Hair follicle dermal papilla cell (primary cell): Measurements from ENCODE around the gene MAGEC3. TPM values are rescaled to one million over a fixed set of nuclear protein-coding genes. Genes with fewer than 3 reads are reported as not detected.

Experiments
- total RNA-seq: library from RNA; depleted of rRNA; stranded (reverse); fragments of >200 nt; gene quantifications from 2 replicates; pipeline ENCODE4 v1.2.3, GENCODE V29; 2012

MAGEC3 gene, protein sequence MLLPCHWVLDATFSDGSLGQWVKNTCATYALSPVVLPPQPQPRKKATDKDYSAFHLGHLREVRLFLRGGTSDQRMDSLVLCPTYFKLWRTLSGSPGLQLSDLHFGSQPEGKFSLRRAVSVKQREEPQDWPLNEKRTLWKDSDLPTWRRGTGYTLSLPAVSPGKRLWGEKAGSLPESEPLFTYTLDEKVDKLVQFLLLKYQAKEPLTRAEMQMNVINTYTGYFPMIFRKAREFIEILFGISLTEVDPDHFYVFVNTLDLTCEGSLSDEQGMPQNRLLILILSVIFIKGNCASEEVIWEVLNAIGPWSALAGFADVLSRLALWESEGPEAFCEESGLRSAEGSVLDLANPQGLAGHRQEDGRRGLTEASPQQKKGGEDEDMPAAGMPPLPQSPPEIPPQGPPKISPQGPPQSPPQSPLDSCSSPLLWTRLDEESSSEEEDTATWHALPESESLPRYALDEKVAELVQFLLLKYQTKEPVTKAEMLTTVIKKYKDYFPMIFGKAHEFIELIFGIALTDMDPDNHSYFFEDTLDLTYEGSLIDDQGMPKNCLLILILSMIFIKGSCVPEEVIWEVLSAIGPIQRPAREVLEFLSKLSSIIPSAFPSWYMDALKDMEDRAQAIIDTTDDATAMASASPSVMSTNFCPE
- not detected in 2 replicates for total RNA-seq

DNA sequence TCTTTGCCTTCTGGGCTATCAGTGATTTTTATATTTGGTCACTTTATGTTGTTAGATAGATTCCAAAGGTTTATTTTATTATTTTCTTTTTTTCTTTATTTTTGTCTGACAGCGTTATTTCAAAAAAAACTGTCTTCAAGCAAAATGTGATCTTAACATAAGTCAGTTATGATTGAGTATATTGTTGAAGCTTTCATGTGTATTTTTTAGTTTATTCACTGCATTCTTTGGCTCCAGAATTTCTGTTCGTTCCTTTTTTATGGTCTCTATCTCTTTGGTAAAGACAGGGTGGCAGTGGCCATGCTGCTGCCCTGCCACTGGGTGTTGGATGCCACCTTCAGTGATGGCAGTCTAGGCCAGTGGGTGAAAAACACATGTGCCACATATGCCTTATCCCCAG is at the start of gene MAGEC3:
MAGEC3 (plus strand) TSS at position 301 of the 400 bp plus-strand sequence; CDS start at position 301, 0 bp downstream.

DNA sequence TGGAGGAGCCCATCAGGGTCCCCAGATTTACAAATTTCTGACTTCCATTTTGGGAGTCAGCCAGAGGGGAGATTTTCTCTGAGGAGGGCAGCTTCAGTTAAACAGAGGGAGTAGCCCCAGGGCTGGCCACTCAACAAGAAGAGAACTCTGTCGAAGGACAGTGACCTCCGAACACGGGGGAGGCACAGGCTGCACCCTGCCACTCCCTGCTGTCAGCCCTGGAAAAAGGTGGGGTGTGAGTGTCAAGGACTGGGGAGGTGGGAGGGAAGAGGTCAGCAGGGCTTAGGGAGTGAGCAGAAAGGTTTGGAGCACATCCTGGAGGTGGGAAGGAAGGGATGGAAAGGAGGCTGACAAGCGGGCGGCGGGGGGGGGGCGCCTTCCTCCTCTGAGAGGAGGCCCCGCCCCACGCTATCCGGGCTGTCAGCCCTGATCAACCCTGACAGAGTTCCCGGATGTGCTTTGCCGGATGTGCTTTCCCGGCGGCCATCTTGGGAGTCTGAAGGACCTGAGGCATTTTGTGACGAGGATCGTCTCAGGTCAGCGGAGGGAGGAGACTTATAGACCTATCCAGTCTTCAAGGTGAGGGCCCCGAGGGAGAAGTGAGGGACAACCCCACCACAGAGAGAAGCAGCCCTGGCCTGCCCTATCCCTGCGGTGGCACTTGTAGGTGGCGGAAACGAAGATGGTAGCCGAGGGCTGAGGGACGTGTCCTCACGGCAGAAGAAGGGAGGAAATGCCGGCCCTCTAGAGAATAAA is 65.5 kb downstream of the MAGEC3 start, which contains the start of gene MAGEC1:
MAGEC1 (plus strand) TSS at position 495 of the 756 bp plus-strand sequence. CDS start 1,179 bp downstream, outside the sequence.

Other genes starting within 250 kb of the MAGEC3 start
- gene SPANXA2, start 248.6 kb upstream of the MAGEC3 start, total RNA-seq = not detected in 2 replicates
- not detected in 2 replicates for gene SPANXD, start 139.6 kb upstream of the MAGEC3 start, total RNA-seq
- not detected in 2 replicates for gene MAGEC1, start 65.6 kb downstream of the MAGEC3 start, total RNA-seq